Osteocyte (in vitro differentiated cells): Measurements from ENCODE around the gene TICRR. TPM values are rescaled to one million over a fixed set of nuclear protein-coding genes. Genes with fewer than 3 reads are reported as not detected.

Experiments
- DNase-seq: peaks from one replicate; pipeline ENCODE4 v3.0.0; 2021; ENCODE audit warnings: mixed read lengths; ENCODE audit not compliant: unreplicated experiment; ENCODE audit errors: extremely low spot score
- H3K27ac Mint-ChIP-seq: one replicate; pipeline ENCODE4 v1.8.0; 2021; ENCODE audit warnings: mild to moderate bottlenecking, mixed read lengths; ENCODE audit not compliant: unreplicated experiment
- H3K27me3 Mint-ChIP-seq: one replicate; pipeline ENCODE4 v1.8.0; 2021; ENCODE audit warnings: mixed read lengths; ENCODE audit not compliant: unreplicated experiment
- H3K36me3 Mint-ChIP-seq: one replicate; pipeline ENCODE4 v1.8.0; 2021; ENCODE audit warnings: mixed read lengths; ENCODE audit not compliant: unreplicated experiment
- H3K4me1 Mint-ChIP-seq: one replicate; pipeline ENCODE4 v1.8.0; 2021; ENCODE audit warnings: mixed read lengths; ENCODE audit not compliant: unreplicated experiment
- H3K4me3 Mint-ChIP-seq: one replicate; pipeline ENCODE4 v1.8.0; 2021; ENCODE audit warnings: mild to moderate bottlenecking, moderate library complexity, mixed read lengths; ENCODE audit not compliant: unreplicated experiment
- H3K9me3 Mint-ChIP-seq: one replicate; pipeline ENCODE4 v1.8.0; 2021; ENCODE audit warnings: mixed read lengths; ENCODE audit not compliant: unreplicated experiment
- CTCF ChIP-seq: fragments of 200-600 bp; sonication (generic); IDR thresholded peaks from 2 replicates; pipeline ENCODE4 v1.5.0; 2021; ENCODE audit warnings: antibody characterized with exemption, mild to moderate bottlenecking, moderate library complexity
- total RNA-seq: library from RNA; stranded (reverse); gene quantifications from 2 replicates; pipeline ENCODE4 v1.2.1, GENCODE V29; 2021

The TICRR gene
- total RNA-seq, 1 donor from 2014 or later = 2.1 TPM

GRCh38 chr15:89621547-89621946 is 46.3 kb downstream of the TICRR start:
- Mint-ChIP-seq H3K4me3 (no peak overlapping the region), H3K4me1 (no peaks in the 10 kb centered on the region), H3K27me3 (no peaks in the 10 kb centered on the region), H3K27ac (no peak overlapping the region), H3K9me3 (no peaks in the 10 kb centered on the region), H3K36me3 (peaks cover 19% of the 10 kb centered on the region)
- DNase-seq = no peak
- no peak for TF ChIP-seq CTCF

GRCh38 chr15:89623165-89623564 is 47.9 kb downstream of the TICRR start:
- H3K27ac Mint-ChIP-seq = no peak overlapping the region
- H3K36me3 Mint-ChIP-seq = peaks cover 24% of the 10 kb centered on the region
- DNase-seq = no peak
- TF ChIP-seq CTCF = no peak
- H3K4me3 Mint-ChIP-seq = no peak overlapping the region
- H3K9me3 Mint-ChIP-seq = no peaks in the 10 kb centered on the region
- H3K27me3 Mint-ChIP-seq = no peaks in the 10 kb centered on the region
- H3K4me1 Mint-ChIP-seq = no peaks in the 10 kb centered on the region

- peaks cover 28% of the 10 kb centered on the region for H3K36me3 Mint-ChIP-seq
- H3K4me3 Mint-ChIP-seq = no peak overlapping the region
- H3K27me3 Mint-ChIP-seq = no peaks in the 10 kb centered on the region
- no peak for DNase-seq
- no peak for TF ChIP-seq CTCF
- H3K27ac Mint-ChIP-seq = no peak overlapping the region
- H3K4me1 Mint-ChIP-seq = no peaks in the 10 kb centered on the region
- no peaks in the 10 kb centered on the region for H3K9me3 Mint-ChIP-seq
Observed at GRCh38 chr15:89625716-89626115, 50.4 kb downstream of the TICRR start.

GRCh38 chr15:89627256-89627970 is 52.1 kb downstream of the TICRR start:
- peaks cover 37% of the 10 kb centered on the region for H3K36me3 Mint-ChIP-seq
- no peaks in the 10 kb centered on the region for H3K27me3 Mint-ChIP-seq
- no peak overlapping the region for H3K4me3 Mint-ChIP-seq
- no peak for TF ChIP-seq CTCF
- H3K27ac Mint-ChIP-seq = no peak overlapping the region
- H3K4me1 Mint-ChIP-seq = no peaks in the 10 kb centered on the region
- DNase-seq = no peak
- no peaks in the 10 kb centered on the region for H3K9me3 Mint-ChIP-seq

- Mint-ChIP-seq H3K9me3 (no peaks in the 10 kb centered on the region), H3K4me1 (no peaks in the 10 kb centered on the region), H3K4me3 (no peak overlapping the region), H3K36me3 (peaks cover 44% of the 10 kb centered on the region), H3K27me3 (no peaks in the 10 kb centered on the region), H3K27ac (no peak overlapping the region)
- DNase-seq = no peak
- TF ChIP-seq CTCF = no peak
Observed at GRCh38 chr15:89628301-89628700, 53.0 kb downstream of the TICRR start.
